PC-9 (cell line): ENCODE data around the gene ANKRD36B. TPM values are rescaled to one million over a fixed set of nuclear protein-coding genes. Genes with fewer than 3 reads are reported as not detected.
"Not testable (repeated sequence)": the region's sequence is repeated elsewhere in the genome, so short reads cannot be mapped to it uniquely, and the experiment has no call there.

ENCODE experiments used
- BruUV-seq: library from RNA; stranded (reverse); fragments of 400-500 nt; replicated peaks from 2 replicates; lab custom pipeline; 2021; lab: Mats Ljungman, UMichigan
- CTCF ChIA-PET: fragments of 300-600 bp; sonication (Branson Sonifier 250); formaldehyde crosslinking; loops from one replicate; lab custom pipeline; 2022; ENCODE audit warnings: antibody characterized with exemption; lab: Charles Lee
- POLR2A ChIA-PET: fragments of 300-600 bp; sonication (Branson Sonifier 250); formaldehyde crosslinking; loops from one replicate; lab custom pipeline; 2022; ENCODE audit warnings: antibody characterized with exemption; ENCODE audit not compliant: unreplicated experiment; lab: Charles Lee
- DNase-seq, 2 experiments: peaks; one replicate each; pipeline versions ENCODE4 v3.0.0 to v3.0.0-alpha.2; 2015 to 2022; ENCODE audit warnings: mixed read lengths in 1 of 2
- H2AFZ ChIP-seq: fragments of 200-600 bp; sonication (generic); 2 replicates; pipeline ENCODE4 v1.8.1; 2017; ENCODE audit warnings: antibody characterized with exemption
- H3F3A ChIP-seq: fragments of 200-600 bp; sonication (generic); 2 replicates; pipeline ENCODE4 v1.8.1; 2017; ENCODE audit warnings: antibody characterized with exemption, mild to moderate bottlenecking, low read depth; ENCODE audit not compliant: insufficient read depth
- H3K27ac ChIP-seq: fragments of 200-600 bp; sonication (generic); 2 replicates; pipeline ENCODE4 v1.6.1; 2016; ENCODE audit warnings: mixed run types
- H3K27me3 ChIP-seq: fragments of 200-600 bp; sonication (generic); 2 replicates; pipeline ENCODE4 v1.6.1; 2016; ENCODE audit warnings: low read depth, mixed run types; ENCODE audit not compliant: insufficient read depth
- H3K36me3 ChIP-seq: fragments of 200-600 bp; sonication (generic); 2 replicates; pipeline ENCODE4 v1.6.1; 2016; ENCODE audit warnings: low read depth, mixed run types
- H3K4me1 ChIP-seq: fragments of 200-600 bp; sonication (generic); replicated peaks from 2 replicates; pipeline ENCODE4 v1.6.1; 2016; ENCODE audit warnings: mixed run types; ENCODE audit not compliant: insufficient read depth
- H3K4me2 ChIP-seq: fragments of 200-600 bp; sonication (generic); 2 replicates; pipeline ENCODE4 v1.6.1; 2017; ENCODE audit warnings: mixed run types
- H3K4me3 ChIP-seq: fragments of 200-600 bp; sonication (generic); 2 replicates; pipeline ENCODE4 v1.6.1; 2016; ENCODE audit warnings: mixed run types
- H3K79me2 ChIP-seq: fragments of 200-600 bp; sonication (generic); 2 replicates; pipeline ENCODE4 v1.6.1; 2017; ENCODE audit warnings: low read depth, mixed run types
- H3K9me2 ChIP-seq: fragments of 200-600 bp; sonication (generic); 2 replicates; pipeline ENCODE4 v1.8.1; 2017; ENCODE audit warnings: mild to moderate bottlenecking; ENCODE audit not compliant: insufficient read depth
- H3K9me3 ChIP-seq: fragments of 200-600 bp; sonication (generic); 2 replicates; pipeline ENCODE4 v1.8.1; 2016; ENCODE audit warnings: low read depth; ENCODE audit not compliant: insufficient read depth
- H4K20me1 ChIP-seq: fragments of 200-600 bp; sonication (generic); 2 replicates; pipeline ENCODE4 v1.8.1; 2017; ENCODE audit not compliant: insufficient read depth
- intact Hi-C: fragments of 100-400 bp; cut with micrococcal nuclease; formaldehyde crosslinking; loops from one replicate; pipeline ENCODE4 v1.10.0; 2022; ENCODE audit not compliant: unreplicated experiment
- total RNA-seq: library from RNA; stranded (reverse); gene quantifications from 2 replicates; pipeline ENCODE4 v1.2.3, GENCODE V29; 2021

Gene ANKRD36B
- total RNA-seq, 1 experiment from 2014 or later: 26.2 TPM

DNA sequence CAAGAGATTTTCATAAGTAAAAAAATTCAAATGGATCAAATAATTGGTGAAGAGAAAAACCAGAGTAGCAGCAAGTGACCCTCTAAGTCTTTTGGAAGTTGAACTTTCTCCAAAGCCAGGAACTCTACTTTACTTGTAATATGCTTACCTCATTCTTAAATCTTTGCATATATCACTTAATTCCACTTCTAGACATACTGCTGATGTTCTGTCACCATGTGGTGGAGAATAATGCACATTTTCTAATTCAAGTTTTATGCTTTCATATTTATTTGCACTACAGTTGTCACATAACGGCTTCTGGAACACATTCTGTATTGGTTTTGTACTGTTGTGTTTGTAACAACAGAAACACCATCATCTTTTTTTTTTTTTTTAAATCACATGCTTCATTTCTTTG is 65.9 kb downstream of the ANKRD36B start:
- H3K36me3 ChIP-seq, POLR2A ChIA-PET, H3F3A ChIP-seq, BruUV-seq, H3K9me3 ChIP-seq, DNase-seq, H3K79me2 ChIP-seq, H3K27me3 ChIP-seq, H3K4me2 ChIP-seq, intact Hi-C loops, H3K27ac ChIP-seq, H2AFZ ChIP-seq, H4K20me1 ChIP-seq, CTCF ChIA-PET, H3K4me3 ChIP-seq, H3K4me1 ChIP-seq, H3K9me2 ChIP-seq: not testable (repeated sequence)

GRCh38 chr2:97522916-97523555 is 66.6 kb downstream of the ANKRD36B start:
- H3K27me3 ChIP-seq, POLR2A ChIA-PET, H3K79me2 ChIP-seq, H4K20me1 ChIP-seq, H3F3A ChIP-seq, H3K4me2 ChIP-seq, H3K9me3 ChIP-seq, BruUV-seq, H3K27ac ChIP-seq, H3K36me3 ChIP-seq, CTCF ChIA-PET, intact Hi-C loops, H3K4me3 ChIP-seq, H2AFZ ChIP-seq, H3K9me2 ChIP-seq, DNase-seq, H3K4me1 ChIP-seq: not testable (repeated sequence)

DNA sequence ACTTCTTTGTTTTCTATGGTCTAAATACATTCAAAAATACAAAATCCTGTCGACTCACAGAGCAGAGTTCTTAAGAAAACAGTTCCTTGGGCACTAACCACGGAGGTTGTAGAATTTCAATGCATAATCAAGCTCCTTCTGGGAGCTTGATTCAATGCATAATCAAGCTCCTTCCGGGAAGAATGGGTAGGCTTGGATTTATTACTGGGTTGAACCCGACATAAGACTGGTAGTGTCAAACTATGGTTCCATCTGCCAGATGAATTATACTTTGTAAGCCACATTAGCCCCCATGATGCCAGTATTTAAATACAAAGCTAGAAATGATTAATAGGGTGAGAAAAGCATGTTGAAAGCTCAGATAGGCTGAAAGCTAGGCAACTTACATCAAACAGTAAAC is 94.0 kb downstream of the ANKRD36B start:
- BruUV-seq, intact Hi-C loops, CTCF ChIA-PET, H2AFZ ChIP-seq, H3K4me2 ChIP-seq, DNase-seq, H3K79me2 ChIP-seq, H3K36me3 ChIP-seq, H3K27ac ChIP-seq, POLR2A ChIA-PET, H3K4me3 ChIP-seq, H4K20me1 ChIP-seq, H3K9me2 ChIP-seq, H3K4me1 ChIP-seq, H3K9me3 ChIP-seq, H3F3A ChIP-seq, H3K27me3 ChIP-seq: not testable (repeated sequence)

- CTCF ChIA-PET, H3K27me3 ChIP-seq, H3K36me3 ChIP-seq, H3F3A ChIP-seq, H2AFZ ChIP-seq, H3K4me3 ChIP-seq, H3K9me2 ChIP-seq, H3K4me2 ChIP-seq, H3K4me1 ChIP-seq, BruUV-seq, H3K27ac ChIP-seq, H4K20me1 ChIP-seq, intact Hi-C loops, H3K9me3 ChIP-seq, H3K79me2 ChIP-seq, POLR2A ChIA-PET: not testable (repeated sequence)
- DNase-seq: peak in 1 of 2 experiments; percentile 31
Observed at GRCh38 chr2:97490141-97490540, 99.5 kb downstream of the ANKRD36B start.

Other genes with a start within 250 kb of the ANKRD36B start
- gene COX5B, start 56.2 kb upstream of the ANKRD36B start, total RNA-seq: 310 and 345 TPM in 2 replicates
- gene ACTR1B, start 74.2 kb upstream of the ANKRD36B start, total RNA-seq: 49.9 and 83.5 TPM in 2 replicates
- 11.2 and 14.0 TPM in 2 replicates for gene C2orf92, start 79.8 kb upstream of the ANKRD36B start, total RNA-seq
- not detected in 2 replicates for gene ZAP70, start 123.7 kb upstream of the ANKRD36B start, total RNA-seq